ENCODE measurements around the gene STAC2. TPM values are rescaled to one million over a fixed set of nuclear protein-coding genes. Genes with fewer than 3 reads are reported as not detected.
"Not testable (repeated sequence)": the region's sequence is repeated elsewhere in the genome, so short reads cannot be mapped to it uniquely, and the experiment has no call there.

STAC2 gene
- polyA plus RNA-seq, 2 of the 4 experiments (the other 2 are of a cell fraction): 0.03 to 0.26 TPM

DNA sequence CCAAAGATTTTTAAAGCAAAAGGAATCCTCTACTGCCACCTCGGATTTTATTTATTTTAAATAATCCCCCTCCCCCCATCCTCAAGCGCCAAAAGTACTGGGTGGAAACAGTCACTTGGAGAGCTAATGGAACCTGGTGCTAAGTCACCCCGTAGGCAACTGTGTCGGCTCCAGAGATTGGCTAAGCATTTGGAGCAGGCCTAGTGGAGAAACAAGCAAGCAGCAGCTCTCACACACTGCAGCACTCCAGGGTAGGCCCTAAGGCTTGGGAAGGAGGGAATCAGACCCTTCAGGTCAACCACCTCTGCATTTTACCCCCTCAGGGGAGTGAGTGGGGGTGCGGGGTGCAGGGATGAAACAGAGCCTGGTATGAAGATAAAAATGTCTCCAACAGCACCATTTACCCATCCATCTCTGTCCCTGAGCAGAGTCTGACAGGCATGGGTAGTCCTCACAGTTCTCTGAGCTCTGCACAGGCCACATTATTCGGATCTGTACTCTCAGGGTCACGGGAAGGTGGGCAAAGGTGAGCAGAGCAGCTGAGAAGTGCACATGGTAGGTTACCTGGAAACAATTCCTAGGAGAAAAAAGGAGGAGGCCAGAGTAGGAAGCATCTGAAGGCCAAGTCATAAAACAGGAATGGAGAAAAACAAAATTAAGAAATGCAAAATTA lies 27.2 kb upstream of the STAC2 start:
- no peak overlapping the region for H3K4me3 ChIP-seq
- peaks cover 9% of the 10 kb centered on the region; the same call in 1 of the 3 replicates for H3K4me1 ChIP-seq
- no peak overlapping the region for H3K27ac ChIP-seq
- H3K9me3 ChIP-seq: no peaks in the 10 kb centered on the region
- no peak overlapping the region for H3K4me2 ChIP-seq
- ATAC-seq: peak; percentile 66 to 72; a peak in 5 of 6 replicates
- no peak for FAIRE-seq
- POLR2A ChIA-PET: interaction anchor here (0.7 kb wide), 1 partner anchor 42 kb away, joined by 5 read pairs; no protein-coding TSS in a partner anchor
- DNase-seq (ENCODE audit: low read depth in 1 of 2, low spot score in 1 of 2): no peak
- TF ChIP-seq NR3C1 (IDR thresholded peaks at IDR 0.05) (no peak), BHLHE40 (IDR thresholded peaks at IDR 0.05; ENCODE audit: low read depth, low read length) (no peak), ZFP36 (IDR thresholded peaks at IDR 0.05; ENCODE audit: borderline replicate concordance, partially characterized antibody) (no peak), TP53 (CRISPR knock-in tag; IDR thresholded peaks at IDR 0.05) (no peak), HDAC2 (IDR thresholded peaks at IDR 0.05) (no peak), JUNB (IDR thresholded peaks at IDR 0.05) (no peak), CHD4 (IDR thresholded peaks at IDR 0.05; ENCODE audit: borderline replicate concordance) (no peak), MAZ (IDR thresholded peaks at IDR 0.05; ENCODE audit: borderline replicate concordance, low read depth, low read length) (no peak), POLR2A (IDR thresholded peaks at IDR 0.05; ENCODE audit: low read length) (no peak), FOXS1 (CRISPR knock-in tag; IDR thresholded peaks at IDR 0.05) (no peak)
- TF ChIP-seq, protein P1, sequence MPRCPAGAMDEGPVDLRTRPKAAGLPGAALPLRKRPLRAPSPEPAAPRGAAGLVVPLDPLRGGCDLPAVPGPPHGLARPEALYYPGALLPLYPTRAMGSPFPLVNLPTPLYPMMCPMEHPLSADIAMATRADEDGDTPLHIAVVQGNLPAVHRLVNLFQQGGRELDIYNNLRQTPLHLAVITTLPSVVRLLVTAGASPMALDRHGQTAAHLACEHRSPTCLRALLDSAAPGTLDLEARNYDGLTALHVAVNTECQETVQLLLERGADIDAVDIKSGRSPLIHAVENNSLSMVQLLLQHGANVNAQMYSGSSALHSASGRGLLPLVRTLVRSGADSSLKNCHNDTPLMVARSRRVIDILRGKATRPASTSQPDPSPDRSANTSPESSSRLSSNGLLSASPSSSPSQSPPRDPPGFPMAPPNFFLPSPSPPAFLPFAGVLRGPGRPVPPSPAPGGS (IDR thresholded peaks at IDR 0.05): no peak
- TF ChIP-seq, protein P2, sequence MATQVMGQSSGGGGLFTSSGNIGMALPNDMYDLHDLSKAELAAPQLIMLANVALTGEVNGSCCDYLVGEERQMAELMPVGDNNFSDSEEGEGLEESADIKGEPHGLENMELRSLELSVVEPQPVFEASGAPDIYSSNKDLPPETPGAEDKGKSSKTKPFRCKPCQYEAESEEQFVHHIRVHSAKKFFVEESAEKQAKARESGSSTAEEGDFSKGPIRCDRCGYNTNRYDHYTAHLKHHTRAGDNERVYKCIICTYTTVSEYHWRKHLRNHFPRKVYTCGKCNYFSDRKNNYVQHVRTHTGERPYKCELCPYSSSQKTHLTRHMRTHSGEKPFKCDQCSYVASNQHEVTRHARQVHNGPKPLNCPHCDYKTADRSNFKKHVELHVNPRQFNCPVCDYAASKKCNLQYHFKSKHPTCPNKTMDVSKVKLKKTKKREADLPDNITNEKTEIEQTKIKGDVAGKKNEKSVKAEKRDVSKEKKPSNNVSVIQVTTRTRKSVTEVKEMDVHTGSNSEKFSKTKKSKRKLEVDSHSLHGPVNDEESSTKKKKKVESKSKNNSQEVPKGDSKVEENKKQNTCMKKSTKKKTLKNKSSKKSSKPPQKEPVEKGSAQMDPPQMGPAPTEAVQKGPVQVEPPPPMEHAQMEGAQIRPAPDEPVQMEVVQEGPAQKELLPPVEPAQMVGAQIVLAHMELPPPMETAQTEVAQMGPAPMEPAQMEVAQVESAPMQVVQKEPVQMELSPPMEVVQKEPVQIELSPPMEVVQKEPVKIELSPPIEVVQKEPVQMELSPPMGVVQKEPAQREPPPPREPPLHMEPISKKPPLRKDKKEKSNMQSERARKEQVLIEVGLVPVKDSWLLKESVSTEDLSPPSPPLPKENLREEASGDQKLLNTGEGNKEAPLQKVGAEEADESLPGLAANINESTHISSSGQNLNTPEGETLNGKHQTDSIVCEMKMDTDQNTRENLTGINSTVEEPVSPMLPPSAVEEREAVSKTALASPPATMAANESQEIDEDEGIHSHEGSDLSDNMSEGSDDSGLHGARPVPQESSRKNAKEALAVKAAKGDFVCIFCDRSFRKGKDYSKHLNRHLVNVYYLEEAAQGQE (IDR thresholded peaks at IDR 0.05): no peak
- CTCF ChIA-PET: interaction anchor here (1.0 to 19.1 kb wide), 5 partner anchors 7 to 136 kb away, joined by 3 to 355 read pairs (median 3); no protein-coding TSS in a partner anchor
- 84% methylated on average over 7 of the region's 7 CpGs for WGBS (ENCODE audit: missing lambda C conversion rate)

DNA sequence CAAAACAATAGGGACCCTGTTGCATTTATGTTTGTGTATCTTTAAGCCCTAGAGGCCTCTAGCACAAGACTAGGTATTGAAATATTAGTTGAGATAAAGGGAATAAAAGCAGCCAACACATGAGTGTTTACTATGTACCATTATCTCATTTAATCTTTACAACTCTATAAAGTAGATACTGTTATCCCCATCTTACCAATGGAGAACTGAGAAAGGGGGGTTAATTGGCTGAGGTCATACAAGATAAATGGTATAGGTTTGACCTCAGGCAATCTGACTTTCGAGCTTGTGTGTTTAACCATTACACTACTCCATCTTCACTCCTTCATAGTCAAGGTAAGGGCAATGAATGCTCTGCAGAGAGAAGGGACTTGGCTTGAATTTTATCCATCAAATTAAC lies 26.3 kb upstream of the STAC2 start:
- POLR2A ChIA-PET: no interaction called here
- peak; percentile 28 for FAIRE-seq
- 63% methylated on average over 1 of the region's 1 CpG for WGBS (ENCODE audit: missing lambda C conversion rate)

DNA sequence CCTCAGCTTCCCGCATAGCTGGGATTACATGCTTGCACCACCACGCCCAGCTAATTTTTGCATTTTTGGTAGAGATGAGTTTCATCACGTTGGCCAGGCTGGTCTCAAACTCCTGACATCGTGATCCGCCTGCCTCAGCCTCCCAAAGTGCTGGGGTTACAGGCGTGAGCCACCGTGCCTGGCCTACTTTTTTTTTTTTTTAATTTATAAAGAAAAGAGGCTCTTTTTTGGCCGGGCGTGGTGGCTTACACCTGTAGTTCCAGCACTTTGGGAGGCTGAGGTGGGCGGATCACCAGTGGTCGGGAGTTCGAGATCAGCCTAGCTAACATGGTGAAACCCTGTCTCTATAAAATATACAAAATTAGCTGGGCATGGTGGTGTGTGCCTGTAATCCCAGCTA lies 24.3 kb upstream of the STAC2 start:
- DNase-seq (ENCODE audit: low read depth in 1 of 2, low spot score in 1 of 2); H3K9me3 ChIP-seq; POLR2A ChIA-PET; H3K27ac ChIP-seq; H3K4me2 ChIP-seq; H3K4me3 ChIP-seq; ATAC-seq; FAIRE-seq; H3K4me1 ChIP-seq: not testable (repeated sequence)
- WGBS (ENCODE audit: missing lambda C conversion rate): 93% methylated on average over 12 of the region's 12 CpGs
- CTCF ChIA-PET: interaction anchor here (0.7 to 21.6 kb wide), 8 partner anchors 8 to 106 kb away, joined by 3 to 1140 read pairs (median 4); partner anchors contain the start of genes ARL5C, CACNB1, PLXDC1 and RPL19

More for the DNA sequence above, 26.3 kb upstream of the STAC2 start:
- no peak for ATAC-seq
- Histone ChIP-seq H3K4me3 (no peak overlapping the region), H3K9me3 (no peaks in the 10 kb centered on the region), H3K4me1 (peaks cover 9% of the 10 kb centered on the region; the same call in 1 of the 3 replicates), H3K4me2 (no peak overlapping the region), H3K27ac (no peak overlapping the region)
- CTCF ChIA-PET: interaction anchor here (0.6 to 19.1 kb wide), 4 partner anchors 16 to 78 kb away, joined by 3 to 355 read pairs (median 3); no protein-coding TSS in a partner anchor
- DNase-seq (ENCODE audit: low read depth in 1 of 2, low spot score in 1 of 2): no peak
- no peak for TF ChIP-seq NR3C1 (IDR thresholded peaks at IDR 0.05)
- TF ChIP-seq CHD4 (IDR thresholded peaks at IDR 0.05; ENCODE audit: borderline replicate concordance): no peak
- no peak for TF ChIP-seq HDAC2 (IDR thresholded peaks at IDR 0.05)
- no peak for TF ChIP-seq NFE2L2 (conservative IDR thresholded peaks at IDR 0.05; ENCODE audit: low read length)
- TF ChIP-seq PHF8 (IDR thresholded peaks at IDR 0.05; ENCODE audit: borderline replicate concordance, low read depth): no peak
- TF ChIP-seq TP53 (CRISPR knock-in tag; IDR thresholded peaks at IDR 0.05): no peak
- no peak for TF ChIP-seq SREBF2 (IDR thresholded peaks at IDR 0.05)
- no peak for TF ChIP-seq POLR2A (IDR thresholded peaks at IDR 0.05; ENCODE audit: low read length)
- TF ChIP-seq JUNB (IDR thresholded peaks at IDR 0.05): no peak
- no peak for TF ChIP-seq EHMT2 (IDR thresholded peaks at IDR 0.05; ENCODE audit: low read depth)
- TF ChIP-seq, protein P3, sequence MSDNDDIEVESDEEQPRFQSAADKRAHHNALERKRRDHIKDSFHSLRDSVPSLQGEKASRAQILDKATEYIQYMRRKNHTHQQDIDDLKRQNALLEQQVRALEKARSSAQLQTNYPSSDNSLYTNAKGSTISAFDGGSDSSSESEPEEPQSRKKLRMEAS (IDR thresholded peaks at IDR 0.05): no peak
- TF ChIP-seq, protein P4, sequence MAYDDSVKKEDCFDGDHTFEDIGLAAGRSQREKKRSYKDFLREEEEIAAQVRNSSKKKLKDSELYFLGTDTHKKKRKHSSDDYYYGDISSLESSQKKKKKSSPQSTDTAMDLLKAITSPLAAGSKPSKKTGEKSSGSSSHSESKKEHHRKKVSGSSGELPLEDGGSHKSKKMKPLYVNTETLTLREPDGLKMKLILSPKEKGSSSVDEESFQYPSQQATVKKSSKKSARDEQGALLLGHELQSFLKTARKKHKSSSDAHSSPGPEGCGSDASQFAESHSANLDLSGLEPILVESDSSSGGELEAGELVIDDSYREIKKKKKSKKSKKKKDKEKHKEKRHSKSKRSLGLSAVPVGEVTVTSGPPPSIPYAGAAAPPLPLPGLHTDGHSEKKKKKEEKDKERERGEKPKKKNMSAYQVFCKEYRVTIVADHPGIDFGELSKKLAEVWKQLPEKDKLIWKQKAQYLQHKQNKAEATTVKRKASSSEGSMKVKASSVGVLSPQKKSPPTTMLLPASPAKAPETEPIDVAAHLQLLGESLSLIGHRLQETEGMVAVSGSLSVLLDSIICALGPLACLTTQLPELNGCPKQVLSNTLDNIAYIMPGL (CRISPR knock-in tag; IDR thresholded peaks at IDR 0.05; ENCODE audit: borderline replicate concordance): no peak
- TF ChIP-seq JUN (IDR thresholded peaks at IDR 0.05): no peak

Measured in A549 (cell line).